HCT116 (cell line): Measurements from ENCODE around the gene AMBRA1. TPM values are rescaled to one million over a fixed set of nuclear protein-coding genes. Genes with fewer than 3 reads are reported as not detected.

ENCODE experiments used
- ATAC-seq: fragments of 200-7000 bp; cut with Tn5 transposase; 2 replicates; pipeline ENCODE4 v1.9.1; 2020; ENCODE audit warnings: mild to moderate bottlenecking, moderate library complexity
- BruUV-seq: library from RNA; stranded (reverse); fragments of 400-500 nt; replicated peaks from 2 replicates; lab custom pipeline; 2021; lab: Mats Ljungman, UMichigan
- CTCF ChIA-PET: fragments of 300-600 bp; sonication (Branson Sonifier 250); formaldehyde crosslinking; loops from one replicate; lab custom pipeline; 2021; ENCODE audit warnings: antibody characterized with exemption; lab: Charles Lee
- POLR2A ChIA-PET: fragments of 300-600, 350-600 bp; sonication (Branson Sonifier 250); formaldehyde crosslinking; loops from one replicate; lab custom pipeline; 2021; ENCODE audit warnings: antibody characterized with exemption; lab: Charles Lee
- RAD21 ChIA-PET, 2 experiments: fragments of 300-600 bp; sonication (Branson Sonifier 250); formaldehyde crosslinking; loops; one replicate each; lab custom pipeline; 2023; ENCODE audit warnings: low total read pairs in 2 of 2; ENCODE audit not compliant: uncharacterized antibody in 2 of 2, unreplicated experiment in 2 of 2, low non-redundant PET in 1 of 2; lab: Charles Lee
- DNase-seq: peaks from one replicate; pipeline ENCODE4 v3.0.0-alpha.2; 2010; ENCODE audit warnings: low read depth, low spot score
- H2AFZ ChIP-seq: fragments of 200-600 bp; shearing (Covaris generic), sonication (generic); 2 replicates; pipeline ENCODE4 v1.6.1; 2017; ENCODE audit warnings: low read depth, mixed run types, mixed read lengths, antibody characterized with exemption, low read length; ENCODE audit not compliant: poor library complexity, severe bottlenecking
- H3K27ac ChIP-seq: 2 replicates; pipeline ENCODE4 v1.5.1; 2012; ENCODE audit warnings: low read depth, low read length
- H3K27me3 ChIP-seq: fragments of 200-600 bp; sonication (generic); 2 replicates; pipeline ENCODE4 v1.6.1; 2016; ENCODE audit warnings: mixed run types, low read length, mixed read lengths; ENCODE audit not compliant: insufficient read depth
- H3K36me3 ChIP-seq, 2 experiments: fragments of 200-500 bp in 1 of 2; fragments of 200-600 bp in 1 of 2; sonication (Bioruptor generic) in 1 of 2; sonication (generic) in 1 of 2; 2 replicates each; pipeline versions ENCODE4 v1.5.1 to v1.6.1; 2014 to 2016; ENCODE audit warnings: low read length in 2 of 2, inconsistent platforms in 1 of 2, mixed read lengths in 1 of 2, mixed run types in 1 of 2; ENCODE audit not compliant: insufficient read depth in 2 of 2, control insufficient read depth in 1 of 2
- H3K4me1 ChIP-seq, 2 experiments: fragments of 200-600 bp in 1 of 2; sonication (generic) in 1 of 2; 2 replicates each; pipeline versions ENCODE4 v1.5.1 to v1.6.1; 2012 to 2017; ENCODE audit warnings: low read length in 2 of 2, inconsistent platforms in 1 of 2, mild to moderate bottlenecking in 1 of 2, mixed read lengths in 1 of 2, mixed run types in 1 of 2, moderate library complexity in 1 of 2; ENCODE audit not compliant: insufficient read depth in 2 of 2, control insufficient read depth in 1 of 2
- H3K4me2 ChIP-seq: fragments of 200-600 bp; sonication (generic); 2 replicates; pipeline ENCODE4 v1.6.1; 2017; ENCODE audit warnings: mixed run types, low read length, mixed read lengths
- H3K4me3 ChIP-seq, 2 experiments: fragments of 200-600 bp in 1 of 2; sonication (generic) in 1 of 2; replicated peaks in 1 of 2; 2 replicates each; pipeline ENCODE4 v1.5.1; 2011 to 2016; ENCODE audit warnings: low read length in 2 of 2, control low read depth in 1 of 2, low read depth in 1 of 2, mild to moderate bottlenecking in 1 of 2, mixed read lengths in 1 of 2, mixed run types in 1 of 2
- H3K79me2 ChIP-seq: fragments of 200-600 bp; sonication (generic); 2 replicates; pipeline ENCODE4 v1.6.1; 2017; ENCODE audit warnings: mild to moderate bottlenecking, mixed run types, low read length, moderate library complexity, mixed read lengths; ENCODE audit not compliant: insufficient read depth
- H3K9ac ChIP-seq: fragments of 200-600 bp; sonication (generic); 2 replicates; pipeline ENCODE4 v1.6.1; 2016; ENCODE audit warnings: low read length, mixed read lengths
- H3K9me2 ChIP-seq: fragments of 200-600 bp; sonication (generic), shearing (Covaris generic); 2 replicates; pipeline ENCODE4 v1.6.1; 2017; ENCODE audit warnings: mixed run types, mild to moderate bottlenecking, moderate library complexity; ENCODE audit not compliant: insufficient read depth
- H3K9me3 ChIP-seq, 2 experiments: fragments of 200-500 bp in 1 of 2; fragments of 200-600 bp in 1 of 2; sonication (Bioruptor generic) in 1 of 2; sonication (generic) in 1 of 2; 2 replicates each; pipeline ENCODE4 v1.6.1; 2014 to 2017; ENCODE audit warnings: low read length in 2 of 2, mixed read lengths in 2 of 2, inconsistent platforms in 1 of 2, low read depth in 1 of 2, mild to moderate bottlenecking in 1 of 2, mixed run types in 1 of 2, moderate library complexity in 1 of 2; ENCODE audit not compliant: control insufficient read depth in 1 of 2, insufficient read depth in 1 of 2
- H4K20me1 ChIP-seq: fragments of 200-600 bp; sonication (generic), shearing (Covaris generic); 2 replicates; pipeline ENCODE4 v1.6.1; 2017; ENCODE audit warnings: mixed run types, mild to moderate bottlenecking, moderate library complexity; ENCODE audit not compliant: insufficient read depth
- ATF3 ChIP-seq: IDR thresholded peaks from 2 replicates; pipeline ENCODE4 v1.6.1; 2012
- CBX3 ChIP-seq: IDR thresholded peaks from 2 replicates; pipeline ENCODE4 v1.6.1; 2012; ENCODE audit warnings: low read depth
- JUND ChIP-seq: IDR thresholded peaks from 2 replicates; pipeline ENCODE4 v1.6.1; 2012
- MAX ChIP-seq: IDR thresholded peaks from 2 replicates; pipeline ENCODE4 v1.6.1; 2012
- POLR2A ChIP-seq: IDR thresholded peaks from 2 replicates; pipeline ENCODE4 v1.7.0; 2011; ENCODE audit warnings: borderline replicate concordance; ENCODE audit not compliant: insufficient read depth, insufficient read length; ENCODE audit errors: extremely low read depth
- POLR2AphosphoS5 ChIP-seq: IDR thresholded peaks from 2 replicates; pipeline ENCODE4 v1.6.1; 2011; ENCODE audit warnings: mild to moderate bottlenecking, low read depth, low read length, moderate library complexity
- REST ChIP-seq: IDR thresholded peaks from 2 replicates; pipeline ENCODE4 v1.6.1; 2012; ENCODE audit warnings: low read depth
- SIN3A ChIP-seq: IDR thresholded peaks from 2 replicates; pipeline ENCODE4 v1.6.1; 2012; ENCODE audit warnings: low read depth
- SP1 ChIP-seq: IDR thresholded peaks from 2 replicates; pipeline ENCODE4 v1.6.1; 2012; ENCODE audit warnings: low read depth
- ZBTB33 ChIP-seq: IDR thresholded peaks from 2 replicates; pipeline ENCODE4 v1.6.1; 2011; ENCODE audit warnings: mild to moderate bottlenecking, low read length, moderate library complexity; ENCODE audit not compliant: insufficient replicate concordance; ENCODE audit errors: extremely low read depth
- ZFX ChIP-seq: fragments of 450-650 bp; IDR thresholded peaks from 2 replicates; pipeline ENCODE4 v1.6.1; 2017
- intact Hi-C: fragments of 100-400 bp; cut with micrococcal nuclease; formaldehyde crosslinking; loops from 2 replicates; pipeline ENCODE4 v1.10.0; 2022
- total RNA-seq: library from RNA; stranded (reverse); gene quantifications from one replicate; pipeline ENCODE4 v1.2.1, GENCODE V29; 2021; ENCODE audit not compliant: unreplicated experiment

The AMBRA1 gene
- total RNA-seq, 1 experiment from 2014 or later: 22.7 TPM

- CTCF ChIA-PET: interaction anchor here (1.0 kb wide), 1 partner anchor 8 kb away, joined by 4 read pairs; no protein-coding TSS in a partner anchor
- Histone ChIP-seq H3K36me3 (no peaks in the 10 kb centered on the region), H3K9me2 (no peaks in the 10 kb centered on the region), H3K9me3 (no peaks in the 10 kb centered on the region), H3K27ac (peak overlapping the region; percentile 2; the same call in 1 of the 2 replicates), H2AFZ (no peak overlapping the region), H3K4me2 (peak overlapping the region; percentile 51), H4K20me1 (peaks cover 4% of the 10 kb centered on the region; the same call in 1 of the 2 replicates), H3K27me3 (no peaks in the 10 kb centered on the region), H3K9ac (no peak overlapping the region), H3K4me3 (no peak overlapping the region), H3K4me1 (peaks cover 22 to 29% of the 10 kb centered on the region in 2 experiments), H3K79me2 (peaks cover 71% of the 10 kb centered on the region)
- peak; percentile 32; the same call in 1 of the 2 replicates for ATAC-seq
- POLR2A ChIA-PET: no interaction called here
- RAD21 ChIA-PET: no interaction called here
- intact Hi-C loops: no loop called here
- no peak for TF ChIP-seq REST
- TF ChIP-seq JUND: 0 out of 2 replicates have a peak, but pooled peaks have one; percentile 22
- no peak for DNase-seq
- no TSS peak for BruUV-seq
Measured at GRCh38 chr11:46520971-46521745, 72.7 kb downstream of the AMBRA1 start.

GRCh38 chr11:46519351-46519750 is 74.5 kb downstream of the AMBRA1 start:
- H3K9ac ChIP-seq: no peak overlapping the region
- no peaks in the 10 kb centered on the region for H3K9me3 ChIP-seq
- no peaks in the 10 kb centered on the region for H3K27me3 ChIP-seq
- POLR2A ChIA-PET: no interaction called here
- RAD21 ChIA-PET: interaction anchor here in 1 of 2 experiments (0.7 kb wide), 1 partner anchor 13 kb away, joined by 3 read pairs; no protein-coding TSS in a partner anchor
- H4K20me1 ChIP-seq: peaks cover 4% of the 10 kb centered on the region; the same call in 1 of the 2 replicates
- no peak overlapping the region for H2AFZ ChIP-seq
- H3K4me1 ChIP-seq: peaks cover 24 to 32% of the 10 kb centered on the region in 2 experiments
- ATAC-seq (no peak), DNase-seq (no peak)
- intact Hi-C loops: no loop called here
- no peak overlapping the region for H3K4me3 ChIP-seq
- H3K36me3 ChIP-seq: no peaks in the 10 kb centered on the region
- no TSS peak for BruUV-seq
- no peak overlapping the region for H3K4me2 ChIP-seq
- CTCF ChIA-PET: interaction anchor here (1.4 to 1.8 kb wide), 2 partner anchors 10 to 29 kb away, joined by 3 to 8 read pairs; no protein-coding TSS in a partner anchor
- no peak overlapping the region for H3K27ac ChIP-seq
- H3K79me2 ChIP-seq: peaks cover 70% of the 10 kb centered on the region
- no peaks in the 10 kb centered on the region for H3K9me2 ChIP-seq
- no peak for TF ChIP-seq POLR2AphosphoS5
- TF ChIP-seq POLR2A: no peak
- no peak for TF ChIP-seq JUND
- TF ChIP-seq MAX: no peak
- TF ChIP-seq ZBTB33: no peak
- TF ChIP-seq SIN3A: no peak
- no peak for TF ChIP-seq CBX3
- TF ChIP-seq ZFX: no peak
- TF ChIP-seq SP1: no peak
- TF ChIP-seq ATF3: no peak
